Testis (tissue), 2 donors: Measurements from ENCODE around the gene ATG10.

ENCODE experiments used
- CTCF ChIP-seq, 3 experiments: fragments of 450-650 bp in 2 of 3; fragments of 200-600 bp in 1 of 3; sonication (generic) in 1 of 3; IDR thresholded peaks; one replicate each; pipeline ENCODE4 v1.5.1; 2016 to 2019; ENCODE audit warnings: antibody characterized with exemption in 3 of 3, mild to moderate bottlenecking in 2 of 3, moderate library complexity in 1 of 3
- POLR2A ChIP-seq: fragments of 450-650 bp; IDR thresholded peaks from one replicate; pipeline ENCODE4 v1.6.1; 2017; ENCODE audit warnings: antibody characterized with exemption, mild to moderate bottlenecking, moderate library complexity

GRCh38 chr5:82096249-82096648 is 124.4 kb downstream of the ATG10 start:
- TF ChIP-seq CTCF (IDR thresholded peaks at IDR 0.05) (no peak), POLR2A (no peak)
